Measurements from ENCODE around the gene XXYLT1. TPM values are rescaled to one million over a fixed set of nuclear protein-coding genes. Genes with fewer than 3 reads are reported as not detected.

XXYLT1 gene
- total and polyA plus RNA-seq, 2 of the 8 experiments (the other 6 are each of a cell fraction or from before 2014, with no cell fraction given) = 18.9 to 23.8 TPM

DNA sequence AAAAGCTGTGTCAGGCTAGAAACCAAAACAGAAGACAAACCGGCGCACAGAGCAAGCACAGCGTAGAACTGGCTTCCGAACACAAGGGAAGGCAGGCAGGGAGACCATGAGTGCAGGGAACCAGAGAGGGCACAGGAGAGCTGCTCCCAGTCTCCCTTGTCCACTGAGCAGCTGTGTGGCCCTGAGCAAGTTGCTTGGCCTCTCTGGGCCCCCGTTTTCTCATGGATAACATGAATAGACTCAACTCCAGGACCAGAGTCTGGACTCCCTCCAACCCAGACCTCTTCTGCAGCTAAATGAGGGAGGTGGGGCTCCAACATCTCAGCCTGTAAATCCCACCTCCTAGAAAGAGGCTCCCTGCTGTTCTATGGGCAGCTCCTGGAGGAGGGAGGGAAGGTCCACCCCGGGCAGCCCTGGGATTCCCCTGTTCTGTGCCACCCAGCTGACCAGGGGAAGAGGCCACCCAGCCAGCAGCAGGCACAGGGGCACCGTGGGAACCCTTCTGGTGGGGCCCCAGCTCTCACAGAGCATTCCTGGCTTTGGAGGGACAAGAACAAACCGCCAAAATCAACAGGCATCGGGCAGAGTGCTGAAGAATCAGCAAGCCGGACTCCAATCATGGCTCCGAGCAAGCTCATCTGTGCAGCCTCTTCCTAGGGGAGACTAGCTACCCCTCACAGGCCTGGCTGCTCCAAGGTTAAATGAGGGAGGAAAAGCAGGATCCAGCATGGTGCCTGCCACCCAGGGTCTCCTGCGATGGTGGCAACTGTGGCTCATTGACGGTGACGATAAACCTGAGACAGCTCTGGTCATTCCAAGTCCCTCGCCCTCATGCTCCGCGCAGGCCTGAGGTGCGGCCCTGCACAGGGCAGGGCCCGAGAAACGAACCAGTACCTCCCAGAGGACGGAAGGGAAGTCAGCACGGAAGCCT, 15.1 kb downstream of the XXYLT1 start (continued):
- TF ChIP-seq, protein P1, sequence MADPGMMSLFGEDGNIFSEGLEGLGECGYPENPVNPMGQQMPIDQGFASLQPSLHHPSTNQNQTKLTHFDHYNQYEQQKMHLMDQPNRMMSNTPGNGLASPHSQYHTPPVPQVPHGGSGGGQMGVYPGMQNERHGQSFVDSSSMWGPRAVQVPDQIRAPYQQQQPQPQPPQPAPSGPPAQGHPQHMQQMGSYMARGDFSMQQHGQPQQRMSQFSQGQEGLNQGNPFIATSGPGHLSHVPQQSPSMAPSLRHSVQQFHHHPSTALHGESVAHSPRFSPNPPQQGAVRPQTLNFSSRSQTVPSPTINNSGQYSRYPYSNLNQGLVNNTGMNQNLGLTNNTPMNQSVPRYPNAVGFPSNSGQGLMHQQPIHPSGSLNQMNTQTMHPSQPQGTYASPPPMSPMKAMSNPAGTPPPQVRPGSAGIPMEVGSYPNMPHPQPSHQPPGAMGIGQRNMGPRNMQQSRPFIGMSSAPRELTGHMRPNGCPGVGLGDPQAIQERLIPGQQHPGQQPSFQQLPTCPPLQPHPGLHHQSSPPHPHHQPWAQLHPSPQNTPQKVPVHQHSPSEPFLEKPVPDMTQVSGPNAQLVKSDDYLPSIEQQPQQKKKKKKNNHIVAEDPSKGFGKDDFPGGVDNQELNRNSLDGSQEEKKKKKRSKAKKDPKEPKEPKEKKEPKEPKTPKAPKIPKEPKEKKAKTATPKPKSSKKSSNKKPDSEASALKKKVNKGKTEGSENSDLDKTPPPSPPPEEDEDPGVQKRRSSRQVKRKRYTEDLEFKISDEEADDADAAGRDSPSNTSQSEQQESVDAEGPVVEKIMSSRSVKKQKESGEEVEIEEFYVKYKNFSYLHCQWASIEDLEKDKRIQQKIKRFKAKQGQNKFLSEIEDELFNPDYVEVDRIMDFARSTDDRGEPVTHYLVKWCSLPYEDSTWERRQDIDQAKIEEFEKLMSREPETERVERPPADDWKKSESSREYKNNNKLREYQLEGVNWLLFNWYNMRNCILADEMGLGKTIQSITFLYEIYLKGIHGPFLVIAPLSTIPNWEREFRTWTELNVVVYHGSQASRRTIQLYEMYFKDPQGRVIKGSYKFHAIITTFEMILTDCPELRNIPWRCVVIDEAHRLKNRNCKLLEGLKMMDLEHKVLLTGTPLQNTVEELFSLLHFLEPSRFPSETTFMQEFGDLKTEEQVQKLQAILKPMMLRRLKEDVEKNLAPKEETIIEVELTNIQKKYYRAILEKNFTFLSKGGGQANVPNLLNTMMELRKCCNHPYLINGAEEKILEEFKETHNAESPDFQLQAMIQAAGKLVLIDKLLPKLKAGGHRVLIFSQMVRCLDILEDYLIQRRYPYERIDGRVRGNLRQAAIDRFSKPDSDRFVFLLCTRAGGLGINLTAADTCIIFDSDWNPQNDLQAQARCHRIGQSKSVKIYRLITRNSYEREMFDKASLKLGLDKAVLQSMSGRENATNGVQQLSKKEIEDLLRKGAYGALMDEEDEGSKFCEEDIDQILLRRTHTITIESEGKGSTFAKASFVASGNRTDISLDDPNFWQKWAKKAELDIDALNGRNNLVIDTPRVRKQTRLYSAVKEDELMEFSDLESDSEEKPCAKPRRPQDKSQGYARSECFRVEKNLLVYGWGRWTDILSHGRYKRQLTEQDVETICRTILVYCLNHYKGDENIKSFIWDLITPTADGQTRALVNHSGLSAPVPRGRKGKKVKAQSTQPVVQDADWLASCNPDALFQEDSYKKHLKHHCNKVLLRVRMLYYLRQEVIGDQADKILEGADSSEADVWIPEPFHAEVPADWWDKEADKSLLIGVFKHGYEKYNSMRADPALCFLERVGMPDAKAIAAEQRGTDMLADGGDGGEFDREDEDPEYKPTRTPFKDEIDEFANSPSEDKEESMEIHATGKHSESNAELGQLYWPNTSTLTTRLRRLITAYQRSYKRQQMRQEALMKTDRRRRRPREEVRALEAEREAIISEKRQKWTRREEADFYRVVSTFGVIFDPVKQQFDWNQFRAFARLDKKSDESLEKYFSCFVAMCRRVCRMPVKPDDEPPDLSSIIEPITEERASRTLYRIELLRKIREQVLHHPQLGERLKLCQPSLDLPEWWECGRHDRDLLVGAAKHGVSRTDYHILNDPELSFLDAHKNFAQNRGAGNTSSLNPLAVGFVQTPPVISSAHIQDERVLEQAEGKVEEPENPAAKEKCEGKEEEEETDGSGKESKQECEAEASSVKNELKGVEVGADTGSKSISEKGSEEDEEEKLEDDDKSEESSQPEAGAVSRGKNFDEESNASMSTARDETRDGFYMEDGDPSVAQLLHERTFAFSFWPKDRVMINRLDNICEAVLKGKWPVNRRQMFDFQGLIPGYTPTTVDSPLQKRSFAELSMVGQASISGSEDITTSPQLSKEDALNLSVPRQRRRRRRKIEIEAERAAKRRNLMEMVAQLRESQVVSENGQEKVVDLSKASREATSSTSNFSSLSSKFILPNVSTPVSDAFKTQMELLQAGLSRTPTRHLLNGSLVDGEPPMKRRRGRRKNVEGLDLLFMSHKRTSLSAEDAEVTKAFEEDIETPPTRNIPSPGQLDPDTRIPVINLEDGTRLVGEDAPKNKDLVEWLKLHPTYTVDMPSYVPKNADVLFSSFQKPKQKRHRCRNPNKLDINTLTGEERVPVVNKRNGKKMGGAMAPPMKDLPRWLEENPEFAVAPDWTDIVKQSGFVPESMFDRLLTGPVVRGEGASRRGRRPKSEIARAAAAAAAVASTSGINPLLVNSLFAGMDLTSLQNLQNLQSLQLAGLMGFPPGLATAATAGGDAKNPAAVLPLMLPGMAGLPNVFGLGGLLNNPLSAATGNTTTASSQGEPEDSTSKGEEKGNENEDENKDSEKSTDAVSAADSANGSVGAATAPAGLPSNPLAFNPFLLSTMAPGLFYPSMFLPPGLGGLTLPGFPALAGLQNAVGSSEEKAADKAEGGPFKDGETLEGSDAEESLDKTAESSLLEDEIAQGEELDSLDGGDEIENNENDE (IDR thresholded peaks at IDR 0.05; ENCODE audit: insufficient replicate concordance, low read length) = no peak
- TF ChIP-seq SAP30 (IDR thresholded peaks at IDR 0.05; ENCODE audit: insufficient read depth, insufficient replicate concordance, low read length) = no peak
- TF ChIP-seq, protein P2, sequence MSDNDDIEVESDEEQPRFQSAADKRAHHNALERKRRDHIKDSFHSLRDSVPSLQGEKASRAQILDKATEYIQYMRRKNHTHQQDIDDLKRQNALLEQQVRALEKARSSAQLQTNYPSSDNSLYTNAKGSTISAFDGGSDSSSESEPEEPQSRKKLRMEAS (IDR thresholded peaks at IDR 0.05) = no peak
- TF ChIP-seq RXRA (IDR thresholded peaks at IDR 0.05; ENCODE audit: insufficient read depth, low read depth, low read length) = no peak
- TF ChIP-seq RAD21 (IDR thresholded peaks at IDR 0.05 in 1 of 2, conservative IDR thresholded peaks at IDR 0.05 in 1 of 2; ENCODE audit: low read depth in 2 of 2, low read length in 2 of 2) = no peak
- TF ChIP-seq ASH2L (IDR thresholded peaks at IDR 0.05; ENCODE audit: low read length) = no peak
- TF ChIP-seq RNF2 (IDR thresholded peaks at IDR 0.05; ENCODE audit: borderline replicate concordance, low read depth, low read length, missing control alignments, poor library complexity, severe bottlenecking) = no peak
